ENCODE results near the gene CCR7.
"Not testable (repeated sequence)": the region's sequence is repeated elsewhere in the genome, so short reads cannot be mapped to it uniquely, and the experiment has no call there.

Gene CCR7

DNA sequence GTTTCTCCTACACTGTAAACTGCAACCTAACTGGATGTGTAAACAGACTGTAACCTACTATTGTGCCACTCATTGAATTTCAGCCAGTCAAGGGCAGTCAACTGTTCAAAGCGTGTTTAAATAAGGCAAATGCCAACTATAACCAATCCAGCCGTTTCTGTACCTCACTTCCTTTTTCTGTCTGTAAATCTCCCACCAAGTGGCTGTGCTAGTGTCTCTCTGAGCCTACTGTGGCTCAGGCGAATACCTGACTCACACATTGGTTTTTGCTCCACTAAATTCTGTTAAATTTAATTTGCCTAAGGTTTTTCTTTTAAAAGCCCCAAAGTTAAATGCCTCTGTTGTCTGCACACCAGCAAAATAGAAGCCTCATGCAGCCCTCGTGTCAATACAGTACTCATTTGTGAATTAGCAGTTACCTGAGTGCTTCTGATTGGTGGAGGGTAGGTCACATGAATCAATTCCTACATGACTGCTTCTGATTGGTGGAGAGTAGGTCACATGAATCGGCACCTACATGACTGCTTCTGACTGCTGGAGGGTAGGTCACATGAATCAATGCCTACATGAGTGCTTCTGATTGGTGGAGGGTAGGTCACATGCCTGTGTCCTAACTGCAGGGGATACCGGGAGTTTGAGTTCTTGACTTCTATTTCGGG lies 31.1 kb upstream of the CCR7 start:
- no peak for DNase-seq

DNA sequence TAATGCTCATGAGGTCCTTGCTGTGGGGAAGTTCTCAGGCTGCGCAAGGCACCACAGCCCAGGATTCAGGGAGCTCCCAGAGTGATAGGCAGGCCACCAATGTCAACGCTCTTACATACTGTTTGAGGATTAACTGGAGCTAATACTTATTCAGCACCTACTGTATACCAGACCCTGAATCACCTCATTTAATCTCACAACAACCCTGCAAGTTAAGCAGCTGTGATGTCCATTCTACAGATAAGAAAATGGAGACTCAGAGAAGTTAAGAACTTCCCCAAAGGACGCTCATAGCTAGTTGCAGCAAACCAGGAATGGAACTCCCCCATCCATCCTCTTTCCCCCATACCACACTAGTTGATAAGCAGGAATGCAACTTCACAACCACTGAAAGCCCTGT lies 25.5 kb upstream of the CCR7 start:
- no peak for DNase-seq

DNA sequence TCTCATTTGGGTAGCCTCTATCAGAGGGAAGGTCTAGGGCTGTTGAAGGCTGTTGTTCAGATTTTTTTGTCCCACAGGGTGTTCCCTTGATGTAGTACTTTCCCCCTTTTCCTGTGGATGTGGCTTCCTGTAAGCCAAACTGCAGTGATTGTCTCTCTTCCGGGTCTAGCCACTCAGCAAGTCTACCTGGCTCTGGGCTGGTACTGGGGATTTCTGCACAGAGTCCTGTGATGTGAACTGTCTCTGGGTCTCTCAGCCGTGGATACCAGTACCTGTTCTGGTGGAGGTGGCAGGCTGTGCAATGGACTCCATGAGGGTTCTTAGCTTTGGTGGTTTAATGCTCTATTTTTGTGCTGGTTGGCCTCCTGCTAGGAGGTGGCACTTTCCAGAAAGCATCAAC lies 23.3 kb upstream of the CCR7 start:
- no peak for DNase-seq

DNA sequence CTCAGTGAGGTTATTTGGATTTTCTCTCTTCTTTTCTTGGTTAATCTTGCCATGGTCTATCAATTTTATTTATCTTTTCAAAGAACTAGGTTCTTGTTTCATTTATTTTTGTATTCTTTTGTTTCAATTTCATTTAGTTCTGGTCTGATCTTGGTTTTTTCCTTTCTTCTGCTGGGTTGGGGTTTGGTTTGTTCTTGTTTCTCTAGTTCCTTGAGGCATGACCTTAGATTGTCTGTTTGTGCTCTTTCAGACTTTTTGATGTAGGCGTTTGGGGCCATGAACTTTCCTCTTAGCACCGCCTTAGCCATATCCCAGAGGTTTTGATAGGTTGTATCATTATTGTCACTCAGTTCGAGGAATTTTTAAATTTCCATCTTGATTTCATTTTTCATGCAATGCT lies 21.0 kb upstream of the CCR7 start:
- not testable (repeated sequence) for DNase-seq

DNA sequence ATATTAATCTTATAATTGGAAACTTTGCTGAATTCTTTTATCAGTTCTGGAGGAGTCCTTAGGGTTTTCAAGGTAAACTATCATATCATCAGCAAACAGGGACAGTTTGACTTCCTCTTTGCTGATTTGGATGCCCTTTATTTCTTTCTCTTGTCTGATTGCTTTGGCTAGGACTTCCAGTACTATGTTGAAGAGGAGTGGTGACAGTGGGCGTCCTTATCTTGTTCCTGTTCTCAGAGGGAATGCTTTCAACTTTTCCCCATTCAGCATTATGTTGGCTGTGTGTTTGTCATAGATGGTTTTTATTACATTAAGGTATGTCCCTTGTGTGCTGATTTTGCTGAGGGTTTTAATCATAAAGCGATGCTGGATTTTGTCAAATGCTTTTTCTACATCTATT lies 19.7 kb upstream of the CCR7 start:
- not testable (repeated sequence) for DNase-seq

DNA sequence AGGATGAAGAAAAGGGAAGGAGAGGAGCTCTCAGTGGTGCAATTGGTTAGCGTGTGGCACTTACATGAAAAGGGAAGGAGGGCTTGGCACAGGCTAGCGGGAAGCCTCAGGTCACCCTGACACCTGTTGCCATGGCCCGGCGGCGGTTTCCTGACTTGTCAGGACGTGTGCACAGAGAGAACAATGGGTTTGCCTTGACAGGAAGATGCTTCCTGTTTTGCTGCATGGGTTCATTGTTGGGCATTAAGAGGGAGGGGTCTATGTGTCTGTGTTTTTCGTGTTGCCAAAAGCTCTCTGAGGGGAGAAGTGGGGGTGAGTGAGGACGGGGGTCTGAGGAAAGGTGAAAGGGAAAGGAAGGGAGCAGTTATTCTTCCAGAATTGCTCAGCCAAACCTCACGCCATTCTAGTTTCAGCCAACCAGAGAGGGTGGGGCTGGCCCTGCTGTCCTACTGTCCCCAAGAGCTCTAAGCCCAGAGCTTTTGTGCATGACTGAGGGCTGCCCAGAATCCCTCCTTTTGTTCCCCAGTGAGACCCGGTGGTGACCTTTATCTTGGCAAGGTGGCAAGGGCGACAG lies 17.1 kb upstream of the CCR7 start:
- DNase-seq: no peak

DNA sequence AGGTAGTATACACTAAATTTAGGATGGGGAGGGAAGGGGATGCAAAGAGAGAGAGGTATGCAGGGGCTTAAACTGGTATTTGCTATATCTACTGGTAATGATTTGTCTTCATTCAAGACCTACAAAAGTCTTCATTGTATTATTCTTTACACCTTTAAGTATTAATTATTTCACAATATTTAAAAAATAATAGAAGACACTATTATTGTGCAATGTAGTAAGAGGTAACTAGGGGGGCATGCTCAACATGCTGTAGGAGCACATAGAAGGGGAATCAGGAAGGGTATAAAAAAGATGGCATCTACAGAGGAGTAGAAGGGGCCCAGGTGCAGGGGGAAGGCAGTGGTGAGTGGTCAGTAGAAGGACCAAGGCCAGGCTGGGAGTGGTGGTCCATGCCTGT lies 14.9 kb upstream of the CCR7 start:
- no peak for DNase-seq

DNA sequence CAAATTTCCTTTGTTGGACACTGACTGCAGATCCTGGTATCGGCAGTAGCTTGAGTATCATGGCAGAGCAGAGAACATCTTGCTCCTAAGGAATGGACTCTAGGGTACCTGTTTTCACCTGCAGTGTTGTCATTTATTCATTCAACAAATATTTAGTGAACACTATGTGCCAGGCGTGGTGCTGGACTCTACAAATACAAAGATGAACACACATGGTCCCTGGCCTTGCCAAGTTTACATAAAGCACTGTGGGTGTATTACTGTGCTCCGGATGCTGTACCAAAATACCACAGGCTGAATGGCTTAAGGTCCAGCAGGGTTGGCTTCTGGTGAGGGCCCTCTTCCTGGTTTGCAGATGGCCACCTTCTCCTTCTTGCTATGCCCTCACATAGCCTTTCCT lies 14.2 kb upstream of the CCR7 start:
- no peak for DNase-seq

DNA sequence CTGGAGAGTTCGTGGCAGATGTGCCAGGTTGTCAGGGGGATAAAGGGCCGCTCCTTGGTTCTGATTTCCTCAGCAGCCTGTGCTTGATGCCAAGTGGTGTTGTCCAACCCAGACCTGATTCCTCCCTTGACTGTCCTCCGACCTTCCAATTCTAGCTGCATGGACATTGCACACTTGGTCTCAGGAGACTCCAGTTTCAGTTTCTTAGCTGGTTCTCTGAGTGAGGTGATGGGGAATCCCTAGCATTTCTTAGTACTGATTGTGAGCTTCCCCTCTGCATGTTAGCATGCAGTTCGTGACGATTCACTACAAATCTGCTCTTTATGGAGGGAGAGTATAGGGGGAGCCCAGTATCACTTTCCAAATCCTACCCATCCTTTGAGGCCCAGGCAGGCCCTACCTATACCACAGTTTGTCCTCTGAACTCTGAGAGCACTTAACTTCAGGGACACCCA lies 12.4 kb upstream of the CCR7 start:
- DNase-seq: peak; percentile 67

DNA sequence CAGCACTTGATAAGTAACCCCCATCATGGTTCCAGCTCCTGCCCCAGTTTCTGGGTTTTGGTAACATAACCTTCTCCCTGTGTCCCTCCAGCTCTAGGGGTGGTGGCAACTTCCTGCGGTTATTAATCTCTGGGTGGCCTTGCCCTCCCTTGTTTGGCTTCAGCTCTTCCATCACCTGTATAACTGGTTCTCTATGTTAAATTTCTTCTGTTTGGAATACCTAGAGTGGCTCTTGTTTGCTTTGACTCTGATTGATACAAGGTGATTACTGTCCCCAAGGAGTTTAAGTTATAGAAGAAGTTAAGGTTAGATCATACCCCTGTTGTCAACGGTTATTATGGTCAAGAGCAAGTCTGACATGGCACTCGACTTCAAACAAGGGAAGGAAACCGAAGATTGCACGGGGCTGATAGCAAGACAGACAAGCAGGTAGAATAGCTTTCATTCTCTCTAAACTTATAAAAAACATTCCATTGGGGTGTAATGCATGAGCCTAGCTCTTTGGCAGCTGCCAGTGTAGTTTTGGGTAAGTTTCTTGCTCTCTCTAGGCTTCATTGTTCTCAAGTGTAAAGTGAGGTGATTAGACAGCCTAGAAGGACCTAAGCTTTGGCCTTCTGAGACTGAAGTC lies 11.0 kb upstream of the CCR7 start:
- no peak for DNase-seq

DNA sequence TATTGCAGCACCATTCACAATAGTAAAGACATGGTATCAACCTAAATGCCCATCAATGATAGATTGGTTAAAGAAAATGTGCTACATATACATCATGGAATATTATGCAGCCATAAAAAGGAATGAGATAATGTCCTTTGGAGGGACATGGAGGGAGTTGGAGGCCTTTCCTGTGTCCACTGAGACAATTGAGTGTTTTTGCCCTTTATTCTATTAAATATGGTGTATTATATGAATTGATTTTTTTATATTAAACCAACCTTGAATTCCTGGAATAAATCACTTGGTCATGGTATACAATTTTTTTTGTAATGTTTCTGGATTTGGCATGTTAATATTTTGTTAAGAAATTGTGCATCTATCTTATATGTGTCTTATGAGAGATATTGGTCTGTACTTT lies 9.0 kb upstream of the CCR7 start:
- no peak for DNase-seq

DNA sequence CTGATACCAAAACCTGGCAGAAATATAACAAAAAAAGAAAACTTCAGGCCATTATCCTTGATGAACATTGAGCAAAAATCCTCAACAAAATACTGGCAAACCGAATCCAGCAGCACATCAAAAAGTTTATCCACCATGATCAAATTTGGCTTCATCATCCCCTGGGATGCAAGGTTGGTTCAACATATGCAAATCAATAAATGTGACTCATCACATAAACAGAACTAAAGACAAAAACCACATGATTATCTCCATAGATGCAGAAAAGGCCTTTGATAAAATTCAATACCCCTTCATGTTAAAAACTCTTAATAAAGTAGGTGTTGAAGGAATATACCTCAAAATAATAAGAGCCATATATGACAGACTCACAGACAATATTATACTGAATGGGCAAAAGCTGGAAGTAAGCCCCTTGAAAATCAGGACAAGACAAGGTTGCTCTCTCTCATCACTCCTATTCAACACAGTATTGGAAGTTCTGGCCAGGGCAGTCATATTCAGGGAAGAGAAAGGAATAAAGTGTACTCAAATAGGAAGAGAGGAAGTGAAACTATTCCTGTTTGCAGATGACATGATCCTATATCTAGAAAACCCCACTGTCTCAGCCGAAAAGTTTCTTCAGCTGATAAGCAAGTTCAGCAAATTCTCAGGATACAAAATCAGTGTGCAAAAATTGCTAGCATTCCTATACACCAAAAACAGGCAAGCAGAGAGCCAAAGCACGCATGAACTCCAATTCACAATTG lies 7.1 kb upstream of the CCR7 start:
- DNase-seq: peak; percentile 64

DNA sequence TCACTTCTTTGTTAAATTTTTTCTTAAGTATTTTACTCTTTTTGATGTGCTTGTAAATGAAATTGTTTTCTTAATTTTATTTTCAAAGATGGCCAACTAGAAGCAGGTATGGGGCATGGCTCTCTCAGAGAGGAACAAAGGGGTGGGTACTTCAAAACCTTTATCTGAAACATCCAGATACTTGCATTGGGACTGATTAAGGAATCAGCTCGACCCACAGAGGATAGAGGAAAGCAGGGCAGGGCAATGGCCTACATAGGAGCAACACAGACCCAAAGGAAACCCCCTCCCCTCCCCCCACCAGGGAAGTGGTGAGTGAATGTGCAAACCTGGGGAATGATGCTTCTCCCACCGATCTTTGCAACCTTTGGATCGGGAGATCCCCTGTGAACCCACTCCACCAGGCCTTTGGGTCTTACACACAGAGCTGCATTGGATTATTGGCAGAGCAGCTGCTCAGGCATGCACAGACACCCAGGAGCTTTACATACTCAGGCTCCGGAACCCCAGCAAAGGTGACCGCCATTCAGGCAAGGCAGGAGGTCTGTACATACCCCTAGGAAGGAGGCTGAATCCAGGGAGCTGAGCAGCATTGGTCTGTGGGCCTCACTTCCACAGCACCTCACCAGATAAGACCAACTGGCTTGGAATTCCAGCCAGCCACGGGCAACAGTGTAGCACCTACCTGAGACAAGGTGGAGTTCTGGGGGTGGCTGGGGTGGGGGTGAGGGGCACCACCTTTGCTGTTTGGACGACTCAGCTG lies 3.0 kb upstream of the CCR7 start:
- no peak for DNase-seq

DNA sequence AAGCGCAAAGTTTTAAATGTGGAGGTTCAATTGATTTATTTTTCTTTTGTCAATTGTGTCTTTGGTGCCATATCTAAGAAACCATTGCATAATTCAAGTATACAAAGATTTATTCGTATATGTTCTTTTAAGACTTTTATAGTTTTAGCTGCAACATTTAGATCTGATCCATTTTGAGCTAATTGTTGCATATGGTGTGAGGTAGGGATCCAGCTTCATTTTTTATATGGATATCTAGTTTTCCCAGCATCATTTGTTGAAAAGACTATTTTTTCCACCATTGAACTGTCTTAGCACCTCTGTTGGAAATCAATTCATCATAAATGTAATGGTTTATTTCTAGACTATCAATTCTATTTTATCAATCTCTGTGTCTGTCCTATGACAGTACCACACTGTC lies 2.1 kb upstream of the CCR7 start:
- DNase-seq: no peak

DNA sequence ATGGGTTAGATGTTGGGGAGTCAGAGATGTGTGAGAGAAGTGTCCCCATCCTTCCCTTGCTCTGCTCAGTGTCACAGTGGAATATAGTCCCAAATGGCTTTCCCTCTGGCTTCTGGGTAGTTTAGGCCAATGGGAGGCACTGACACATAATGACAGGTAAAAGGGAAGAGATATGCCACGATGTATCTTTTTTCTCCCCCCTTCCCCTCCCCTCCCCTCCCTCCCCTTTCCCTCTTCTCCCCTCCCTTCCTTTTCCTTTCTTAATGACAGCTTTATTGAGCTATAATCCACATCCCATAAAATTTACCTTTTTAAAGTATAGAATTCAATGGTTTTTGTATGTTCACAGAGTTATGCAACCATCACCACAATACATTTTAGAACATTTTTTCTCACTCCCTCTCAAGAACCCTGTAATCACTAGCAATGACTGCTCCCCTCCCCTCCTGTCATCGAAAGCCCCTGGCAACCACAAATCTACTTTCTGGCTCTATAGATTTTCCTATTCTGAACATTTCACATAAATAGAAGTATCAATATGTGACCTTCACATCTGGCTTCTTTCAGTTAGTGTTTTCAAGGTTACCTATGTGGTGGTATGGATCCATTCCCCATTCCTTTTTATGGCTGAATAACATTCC lies 617 bp upstream of the CCR7 start:
- no peak for DNase-seq

DNA sequence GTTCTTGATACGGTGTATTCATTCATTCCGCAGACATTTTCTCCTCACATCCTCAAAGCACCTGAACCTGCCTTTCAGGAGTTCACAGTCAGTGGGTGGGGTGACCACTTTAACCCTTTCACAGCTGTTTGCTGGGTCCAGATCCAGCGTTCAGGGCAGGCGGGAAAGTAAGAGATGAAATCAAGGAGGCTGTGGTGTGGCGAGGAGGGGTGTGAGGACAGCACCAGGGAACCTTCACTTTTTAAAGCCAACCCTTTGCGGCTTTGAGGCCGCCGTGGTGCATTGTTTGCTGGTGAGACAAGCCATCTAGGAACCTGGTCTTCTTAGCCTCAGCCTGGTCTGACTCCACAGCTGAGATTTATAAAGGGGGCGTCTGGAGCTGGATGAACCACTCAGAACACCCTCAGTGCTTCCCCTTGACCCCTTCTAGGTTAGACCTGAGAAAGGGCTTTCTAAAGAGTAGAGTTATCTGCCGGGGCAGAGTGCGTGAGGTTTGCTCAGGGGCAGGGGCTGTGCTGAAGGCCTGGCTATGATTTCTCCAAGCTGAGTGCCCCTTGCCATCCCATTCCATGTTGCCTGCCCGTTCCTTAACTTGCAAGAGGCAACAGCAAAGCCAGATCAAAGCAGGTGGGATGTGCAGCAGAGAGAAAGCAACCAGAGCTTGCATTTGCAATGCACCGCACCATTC lies 933 bp downstream of the CCR7 start:
- no peak for DNase-seq

DNA sequence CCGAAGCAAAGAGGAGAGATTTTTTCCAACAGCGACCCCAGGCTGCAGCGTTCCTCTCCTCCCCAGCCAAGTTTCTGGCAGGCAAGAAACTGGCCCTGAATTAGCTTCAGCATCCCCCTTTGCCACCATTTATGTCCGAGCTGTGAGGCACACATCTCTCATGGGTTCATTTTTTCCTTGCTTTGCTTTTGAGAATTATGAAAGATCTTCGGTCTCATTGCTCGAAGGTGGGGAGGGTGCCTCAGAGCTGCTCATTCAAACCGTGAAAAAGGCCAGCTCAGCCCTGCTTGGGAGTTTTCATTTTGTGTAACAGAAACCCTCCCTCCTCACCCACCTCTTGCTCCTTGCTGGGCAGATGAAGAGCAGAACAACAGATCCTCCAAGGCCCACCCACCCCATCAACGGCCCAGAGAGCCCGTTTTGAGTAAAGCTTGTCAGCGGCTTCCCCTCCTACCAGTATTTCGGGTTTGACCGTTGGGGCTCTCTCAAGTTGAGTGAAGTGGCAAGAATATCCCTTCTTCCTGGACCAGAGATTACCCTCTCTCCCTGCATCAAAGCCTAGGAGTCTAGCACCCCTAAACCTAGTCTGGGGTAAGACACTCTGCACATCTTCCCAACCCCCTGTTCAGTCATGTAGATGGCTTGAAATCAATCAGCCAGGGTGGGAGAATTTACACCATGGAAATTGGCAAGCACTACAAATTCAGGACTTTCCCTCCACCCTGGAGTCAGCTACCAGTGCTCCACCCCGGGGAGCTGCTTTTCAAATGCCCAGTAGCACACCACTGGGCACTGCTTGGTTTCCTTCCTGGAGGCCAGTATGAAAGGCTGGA lies 1.8 kb downstream of the CCR7 start:
- peak; percentile 30 for DNase-seq

DNA sequence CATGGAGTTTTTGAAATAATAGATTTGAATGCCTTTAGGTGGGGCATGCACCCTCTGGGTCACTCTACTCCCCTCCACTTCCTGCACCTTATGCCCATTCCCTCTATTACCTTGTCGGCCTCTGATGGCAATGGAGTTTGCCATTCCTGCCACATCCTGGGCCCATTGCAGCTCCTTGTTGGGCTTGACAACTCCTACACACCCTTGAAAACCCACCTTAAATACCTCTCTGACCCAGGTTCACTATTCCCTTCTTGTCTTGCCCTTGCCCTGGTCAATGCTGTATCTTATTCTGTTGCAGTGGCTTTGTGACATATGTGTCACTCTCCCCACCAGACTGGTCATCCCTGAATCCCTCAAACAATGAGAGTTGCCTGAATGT lies 2.4 kb downstream of the CCR7 start:
- no peak for DNase-seq

DNA sequence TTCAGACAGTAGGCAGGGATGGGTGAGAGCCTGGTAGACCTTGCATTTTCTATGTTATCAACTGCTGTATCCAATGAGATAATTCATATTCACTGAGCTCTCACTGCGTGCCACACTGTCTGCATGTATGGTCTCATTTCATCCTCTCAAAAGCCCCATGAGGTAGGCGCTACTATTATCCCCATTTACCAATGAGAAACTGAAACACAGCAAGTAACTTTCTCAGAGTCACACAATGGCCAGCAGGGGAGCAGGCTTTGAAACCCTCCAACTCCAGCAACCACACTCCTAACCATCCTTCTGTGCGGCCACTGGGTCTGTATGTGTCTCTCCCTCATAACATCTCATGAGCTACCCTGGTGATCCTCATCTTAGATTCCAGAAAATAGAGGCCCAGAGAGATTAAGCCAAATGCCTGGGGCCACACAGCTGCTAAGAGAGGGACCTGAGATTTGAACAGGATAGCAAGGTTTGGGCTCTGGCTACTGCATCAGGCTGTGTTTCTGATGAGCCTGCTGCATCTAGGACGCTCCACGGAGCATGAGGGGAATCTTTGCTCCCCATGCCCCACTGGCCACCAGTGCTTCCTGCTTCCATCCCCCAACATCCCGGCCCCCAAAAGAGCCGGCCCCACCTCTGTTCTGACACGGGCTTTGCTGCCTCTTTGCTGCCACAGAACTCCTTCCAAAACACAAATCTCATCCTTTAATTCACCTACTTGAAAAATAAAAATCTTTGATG lies 3.2 kb downstream of the CCR7 start:
- peak; percentile 59 for DNase-seq

DNA sequence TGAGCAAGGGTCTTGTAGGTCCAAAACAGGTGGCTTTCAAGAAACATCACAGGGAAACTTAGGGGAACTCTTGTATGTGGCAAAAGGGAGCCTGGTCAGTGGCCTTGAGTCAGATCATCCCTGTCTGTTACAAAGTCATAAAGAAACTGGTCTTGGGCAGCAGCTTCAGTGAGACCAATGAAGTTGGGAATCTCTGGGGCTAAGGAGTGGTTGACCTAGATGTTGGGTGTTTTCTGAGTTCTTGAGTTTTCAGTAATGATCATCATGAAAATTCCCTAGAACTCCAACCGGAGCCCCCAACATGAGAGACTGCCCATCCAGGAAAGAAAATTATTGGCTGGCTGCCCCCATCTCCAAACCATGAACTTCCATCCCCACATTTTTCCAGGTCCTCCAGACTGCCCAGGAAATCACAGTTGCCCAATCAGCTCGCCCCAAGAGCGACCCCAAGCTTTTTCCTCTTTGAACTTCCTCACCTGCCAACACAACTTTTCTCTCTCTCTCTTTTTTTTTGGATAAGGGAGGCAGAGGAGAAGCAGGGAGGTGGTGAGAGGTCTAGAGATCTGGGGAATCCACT lies 3.9 kb downstream of the CCR7 start:
- peak; percentile 81 for DNase-seq

All from suppressor macrophage treated with lipopolysaccharide for 4 hours (primary cell).